Fibroblast of lung (primary cell): ENCODE measurements around the gene SH2D4B. TPM values are rescaled to one million over a fixed set of nuclear protein-coding genes. Genes with fewer than 3 reads are reported as not detected.

Experiments used
- DNase-seq, 2 donors: peaks; one replicate each; pipeline versions ENCODE4 v3.0.0 to v3.0.0-alpha.2; 2010; ENCODE audit warnings: low read depth in 2 of 2
- H2AFZ ChIP-seq: 2 replicates; pipeline ENCODE4 v1.5.1; 2012; ENCODE audit warnings: low read length, control low read depth, inconsistent platforms
- H3K27ac ChIP-seq: 2 replicates; pipeline ENCODE4 v1.5.1; 2011; ENCODE audit warnings: low read length, control low read depth; ENCODE audit not compliant: insufficient read depth
- H3K27me3 ChIP-seq: 2 replicates; pipeline ENCODE4 v1.5.1; 2011; ENCODE audit warnings: mild to moderate bottlenecking, low read length; ENCODE audit not compliant: control insufficient read depth, insufficient read depth
- H3K36me3 ChIP-seq: 2 replicates; pipeline ENCODE4 v1.5.1; 2011; ENCODE audit warnings: low read length; ENCODE audit not compliant: control insufficient read depth, insufficient read depth
- H3K4me1 ChIP-seq: 2 replicates; pipeline ENCODE4 v1.5.1; 2011; ENCODE audit warnings: low read length; ENCODE audit not compliant: control insufficient read depth, insufficient read depth; ENCODE audit errors: extremely low read depth
- H3K4me2 ChIP-seq: 2 replicates; pipeline ENCODE4 v1.5.1; 2011; ENCODE audit warnings: low read length, control low read depth; ENCODE audit not compliant: insufficient read depth; ENCODE audit errors: extremely low read depth
- H3K4me3 ChIP-seq, 4 experiments: fragments of 200-600 bp in 1 of 4; sonication (generic) in 1 of 4; replicated peaks in 1 of 4; 2 replicates each; pipeline ENCODE4 v1.5.1; 2011 to 2016; ENCODE audit warnings: low read length in 4 of 4, low read depth in 3 of 4, mild to moderate bottlenecking in 3 of 4, control low read depth in 2 of 4, inconsistent platforms in 1 of 4, mixed read lengths in 1 of 4; ENCODE audit not compliant: insufficient read depth in 1 of 4; ENCODE audit errors: control extremely low read depth in 1 of 4
- H3K79me2 ChIP-seq: 2 replicates; pipeline ENCODE4 v1.5.1; 2012; ENCODE audit warnings: mild to moderate bottlenecking, low read length, inconsistent platforms; ENCODE audit not compliant: control insufficient read depth, insufficient read depth
- H3K9ac ChIP-seq: 2 replicates; pipeline ENCODE4 v1.5.1; 2011; ENCODE audit warnings: mild to moderate bottlenecking, low read length, control low read depth; ENCODE audit not compliant: insufficient read depth
- H3K9me3 ChIP-seq: 2 replicates; pipeline ENCODE4 v1.5.1; 2012; ENCODE audit warnings: low read depth, low read length; ENCODE audit not compliant: control insufficient read depth, insufficient read depth
- H4K20me1 ChIP-seq: 2 replicates; pipeline ENCODE4 v1.5.1; 2011; ENCODE audit warnings: low read length; ENCODE audit not compliant: control insufficient read depth, insufficient read depth; ENCODE audit errors: extremely low read depth
- EZH2 ChIP-seq: IDR thresholded peaks from 2 replicates; pipeline ENCODE4 v1.5.1; 2012; ENCODE audit warnings: low read length, control low read depth, mild to moderate bottlenecking; ENCODE audit errors: missing control alignments
- polyA plus RNA-seq, 2 donors: library from polyadenylated mRNA; depleted of rRNA in 1 of 2; stranded (reverse) in 1 of 2; unstranded in 1 of 2; fragments of >200 nt; gene quantifications; 2 replicates each; pipeline ENCODE4 v1.2.1, GENCODE V29; 2011 to 2012; ENCODE audit warnings: missing spikeins in 1 of 2
- total RNA-seq: library from RNA; depleted of rRNA; stranded (reverse); fragments of >200 nt; gene quantifications from 2 replicates; pipeline ENCODE4 v1.2.1, GENCODE V29; 2014
- TF ChIP-seq, protein P1 (sequence below), 2 donors: IDR thresholded peaks in 1 of 2; conservative IDR thresholded peaks in 1 of 2; 1 replicate in 1 of 2; 2 replicates in 1 of 2; pipeline ENCODE4 v1.5.1; 2011 to 2012; ENCODE audit warnings: low read length in 2 of 2, control low read depth in 1 of 2, inconsistent platforms in 1 of 2, low read depth in 1 of 2, mild to moderate bottlenecking in 1 of 2

Gene SH2D4B
- total and polyA plus RNA-seq, 2 donors (not counting 1 experiment from before 2014, with no cell fraction given): not detected

GRCh38 chr10:80602881-80603280 lies 65.2 kb downstream of the SH2D4B start:
- H4K20me1 ChIP-seq: no peaks in the 10 kb centered on the region
- H3K4me2 ChIP-seq: no peak overlapping the region
- no peaks in the 10 kb centered on the region for H3K36me3 ChIP-seq
- H3K9me3 ChIP-seq: no peaks in the 10 kb centered on the region
- no peak for DNase-seq
- H3K79me2 ChIP-seq: no peaks in the 10 kb centered on the region
- H2AFZ ChIP-seq: no peak overlapping the region
- H3K9ac ChIP-seq: no peak overlapping the region
- no peak overlapping the region for H3K27ac ChIP-seq
- H3K4me3 ChIP-seq: no peak overlapping the region
- TF ChIP-seq, protein P1, sequence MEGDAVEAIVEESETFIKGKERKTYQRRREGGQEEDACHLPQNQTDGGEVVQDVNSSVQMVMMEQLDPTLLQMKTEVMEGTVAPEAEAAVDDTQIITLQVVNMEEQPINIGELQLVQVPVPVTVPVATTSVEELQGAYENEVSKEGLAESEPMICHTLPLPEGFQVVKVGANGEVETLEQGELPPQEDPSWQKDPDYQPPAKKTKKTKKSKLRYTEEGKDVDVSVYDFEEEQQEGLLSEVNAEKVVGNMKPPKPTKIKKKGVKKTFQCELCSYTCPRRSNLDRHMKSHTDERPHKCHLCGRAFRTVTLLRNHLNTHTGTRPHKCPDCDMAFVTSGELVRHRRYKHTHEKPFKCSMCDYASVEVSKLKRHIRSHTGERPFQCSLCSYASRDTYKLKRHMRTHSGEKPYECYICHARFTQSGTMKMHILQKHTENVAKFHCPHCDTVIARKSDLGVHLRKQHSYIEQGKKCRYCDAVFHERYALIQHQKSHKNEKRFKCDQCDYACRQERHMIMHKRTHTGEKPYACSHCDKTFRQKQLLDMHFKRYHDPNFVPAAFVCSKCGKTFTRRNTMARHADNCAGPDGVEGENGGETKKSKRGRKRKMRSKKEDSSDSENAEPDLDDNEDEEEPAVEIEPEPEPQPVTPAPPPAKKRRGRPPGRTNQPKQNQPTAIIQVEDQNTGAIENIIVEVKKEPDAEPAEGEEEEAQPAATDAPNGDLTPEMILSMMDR (conservative IDR thresholded peaks at IDR 0.05 in 1 of 2, IDR thresholded peaks at IDR 0.05 in 1 of 2; ENCODE audit: low read depth in 1 of 2, low read length in 2 of 2): no peak
- no peak for TF ChIP-seq EZH2
- H3K27me3 ChIP-seq: no peaks in the 10 kb centered on the region
- H3K4me1 ChIP-seq: no peaks in the 10 kb centered on the region

DNA sequence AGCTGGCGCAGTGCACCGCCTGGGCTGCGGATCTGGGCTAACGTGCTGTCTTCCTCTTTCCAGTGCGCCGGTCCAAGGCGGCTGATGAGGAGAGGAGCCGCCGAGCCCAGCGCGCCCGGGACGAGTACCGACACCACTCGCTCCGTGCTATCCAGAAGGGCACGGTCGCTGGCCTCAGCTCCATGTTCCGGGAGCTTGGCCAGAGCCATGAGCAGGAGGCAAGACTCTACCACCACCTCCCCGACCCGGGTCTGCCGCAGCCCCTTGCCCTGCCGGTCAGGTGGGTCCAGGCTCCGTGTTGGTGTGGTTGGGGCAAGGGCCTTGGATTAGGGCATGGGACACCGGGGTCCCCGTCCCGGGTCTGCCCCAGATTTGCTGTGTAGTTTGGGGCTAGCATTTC lies 65.8 kb downstream of the SH2D4B start:
- Histone ChIP-seq H3K9ac (no peak overlapping the region), H3K4me1 (no peaks in the 10 kb centered on the region), H3K9me3 (no peaks in the 10 kb centered on the region), H3K36me3 (no peaks in the 10 kb centered on the region), H3K4me3 (no peak overlapping the region), H4K20me1 (no peaks in the 10 kb centered on the region), H3K27me3 (no peaks in the 10 kb centered on the region), H3K27ac (no peak overlapping the region), H3K79me2 (no peaks in the 10 kb centered on the region), H3K4me2 (no peak overlapping the region), H2AFZ (no peak overlapping the region)
- DNase-seq: no peak
- TF ChIP-seq, protein P1 (conservative IDR thresholded peaks at IDR 0.05 in 1 of 2, IDR thresholded peaks at IDR 0.05 in 1 of 2; ENCODE audit: low read depth in 1 of 2, low read length in 2 of 2): no peak
- no peak for TF ChIP-seq EZH2

DNA sequence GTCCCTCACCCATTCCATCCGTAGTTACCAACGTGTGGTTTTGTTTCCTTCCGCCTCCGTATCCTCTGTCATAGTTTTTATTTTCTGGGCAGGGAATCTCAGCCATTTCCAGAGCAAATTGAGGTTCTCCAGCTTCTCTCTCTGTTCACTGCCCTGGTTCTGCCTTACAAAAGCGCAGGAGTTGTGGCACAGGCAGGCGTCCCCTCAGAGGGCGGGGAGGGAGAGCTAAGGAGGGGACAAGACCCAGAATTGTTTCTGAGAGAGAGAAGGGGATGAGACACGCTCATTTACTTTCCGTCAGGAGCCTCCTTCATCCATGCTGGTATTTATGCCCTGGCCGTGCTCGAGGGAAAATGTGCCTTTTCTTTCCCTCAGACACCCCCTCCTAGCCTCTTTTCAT lies 71.0 kb downstream of the SH2D4B start:
- no peak overlapping the region for H3K4me3 ChIP-seq
- H3K27me3 ChIP-seq: no peaks in the 10 kb centered on the region
- no peak overlapping the region for H3K27ac ChIP-seq
- no peaks in the 10 kb centered on the region for H3K36me3 ChIP-seq
- no peaks in the 10 kb centered on the region for H3K9me3 ChIP-seq
- H4K20me1 ChIP-seq: no peaks in the 10 kb centered on the region
- DNase-seq: no peak
- no peaks in the 10 kb centered on the region for H3K4me1 ChIP-seq
- no peak overlapping the region for H2AFZ ChIP-seq
- H3K9ac ChIP-seq: no peak overlapping the region
- no peak overlapping the region for H3K4me2 ChIP-seq
- TF ChIP-seq EZH2: no peak
- TF ChIP-seq, protein P1 (conservative IDR thresholded peaks at IDR 0.05 in 1 of 2, IDR thresholded peaks at IDR 0.05 in 1 of 2; ENCODE audit: low read depth in 1 of 2, low read length in 2 of 2): no peak
- no peaks in the 10 kb centered on the region for H3K79me2 ChIP-seq
